ENCODE data around the gene MBTD1. TPM values are rescaled to one million over a fixed set of nuclear protein-coding genes. Genes with fewer than 3 reads are reported as not detected.

The MBTD1 gene
- total RNA-seq, 6 experiments from 2014 or later: 3.6 to 5.1 (median 4.5) TPM

GRCh38 chr17:51200846-51201245 lies 59.0 kb downstream of the MBTD1 start:
- no peak for DNase-seq
- H3K36me3 Mint-ChIP-seq (ENCODE audit: low read depth): peaks cover 15% of the 10 kb centered on the region
- H3K4me3 Mint-ChIP-seq: no peak overlapping the region
- no peak overlapping the region for H3K27ac Mint-ChIP-seq
- H3K9me3 Mint-ChIP-seq: no peaks in the 10 kb centered on the region
- no peak for TF ChIP-seq CTCF (IDR thresholded peaks at IDR 0.05)
- H3K4me1 Mint-ChIP-seq (ENCODE audit: low read depth): peaks cover 5% of the 10 kb centered on the region; the same call in 1 of the 2 replicates
- 0 out of 2 replicates have a peak, but pooled peaks cover 2% of the 10 kb centered on the region for H3K27me3 Mint-ChIP-seq (ENCODE audit: insufficient read depth)

DNA sequence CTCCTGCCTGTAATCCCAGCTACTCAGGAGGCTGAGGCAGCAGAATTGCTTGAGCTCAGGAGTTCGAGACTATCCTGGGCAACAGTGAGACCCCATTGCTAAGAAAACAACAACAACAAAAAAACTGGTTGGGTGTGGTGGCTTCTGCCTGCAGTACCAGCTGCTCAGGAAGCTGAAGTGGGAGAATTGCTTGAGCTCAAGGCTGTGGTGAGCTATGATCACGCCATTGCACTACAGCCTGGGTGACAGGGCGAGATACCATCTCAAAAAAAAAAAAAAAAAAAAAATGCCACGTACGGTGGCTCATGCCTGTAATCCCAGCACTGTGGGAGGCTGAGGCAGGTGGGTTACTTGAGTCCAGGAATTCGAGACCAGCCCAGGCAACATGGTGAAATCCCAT lies 59.6 kb downstream of the MBTD1 start:
- H3K27ac Mint-ChIP-seq: no peak overlapping the region
- H3K4me1 Mint-ChIP-seq (ENCODE audit: low read depth): peaks cover 5% of the 10 kb centered on the region; the same call in 1 of the 2 replicates
- no peak for DNase-seq
- H3K4me3 Mint-ChIP-seq: no peak overlapping the region
- TF ChIP-seq CTCF (IDR thresholded peaks at IDR 0.05): no peak
- H3K27me3 Mint-ChIP-seq (ENCODE audit: insufficient read depth): 0 out of 2 replicates have a peak, but pooled peaks cover 3% of the 10 kb centered on the region
- peaks cover 15% of the 10 kb centered on the region for H3K36me3 Mint-ChIP-seq (ENCODE audit: low read depth)
- H3K9me3 Mint-ChIP-seq: no peaks in the 10 kb centered on the region

- Mint-ChIP-seq H3K36me3 (ENCODE audit: low read depth) (peaks cover 16% of the 10 kb centered on the region), H3K27me3 (ENCODE audit: insufficient read depth) (0 out of 2 replicates have a peak, but pooled peaks cover 3% of the 10 kb centered on the region), H3K27ac (no peak overlapping the region), H3K9me3 (no peaks in the 10 kb centered on the region), H3K4me1 (ENCODE audit: low read depth) (peaks cover 5% of the 10 kb centered on the region; the same call in 1 of the 2 replicates), H3K4me3 (no peak overlapping the region)
- no peak for TF ChIP-seq CTCF (IDR thresholded peaks at IDR 0.05)
- DNase-seq: no peak
Observed at GRCh38 chr17:51197754-51198153, 62.1 kb downstream of the MBTD1 start.

GRCh38 chr17:51191895-51192294 lies 68.0 kb downstream of the MBTD1 start:
- Mint-ChIP-seq H3K4me1 (ENCODE audit: low read depth) (no peaks in the 10 kb centered on the region), H3K27me3 (ENCODE audit: insufficient read depth) (0 out of 2 replicates have a peak, but pooled peaks cover 3% of the 10 kb centered on the region), H3K9me3 (no peaks in the 10 kb centered on the region), H3K36me3 (ENCODE audit: low read depth) (peaks cover 9% of the 10 kb centered on the region; the same call in 1 of the 2 replicates), H3K27ac (no peak overlapping the region), H3K4me3 (no peak overlapping the region)
- TF ChIP-seq CTCF (IDR thresholded peaks at IDR 0.05): no peak
- no peak for DNase-seq

DNA sequence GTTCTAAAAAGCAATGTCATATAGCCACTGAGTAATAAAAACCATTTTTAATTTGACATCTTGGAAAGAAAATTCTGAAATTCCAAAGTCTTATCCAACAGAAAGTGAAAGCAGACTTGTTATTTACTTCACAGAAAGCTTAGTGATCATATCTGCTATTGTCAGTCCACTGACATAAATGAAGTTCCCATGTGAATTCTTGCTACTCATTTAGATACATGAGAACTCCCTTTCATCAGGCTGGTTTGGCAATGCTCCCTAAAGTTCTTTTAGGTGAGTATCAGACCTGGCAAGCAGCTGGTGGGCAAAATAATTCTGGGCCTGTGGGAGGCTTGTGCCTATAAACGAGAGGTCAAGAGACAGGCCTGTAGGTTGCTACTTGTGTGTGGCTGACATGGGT lies 70.2 kb downstream of the MBTD1 start:
- H3K9me3 Mint-ChIP-seq: no peaks in the 10 kb centered on the region
- H3K27ac Mint-ChIP-seq: no peak overlapping the region
- H3K27me3 Mint-ChIP-seq (ENCODE audit: insufficient read depth): no peaks in the 10 kb centered on the region
- no peak for TF ChIP-seq CTCF (IDR thresholded peaks at IDR 0.05)
- no peak overlapping the region for H3K4me3 Mint-ChIP-seq
- H3K36me3 Mint-ChIP-seq (ENCODE audit: low read depth): peaks cover 12% of the 10 kb centered on the region; the same call in 1 of the 2 replicates
- no peak for DNase-seq
- no peaks in the 10 kb centered on the region for H3K4me1 Mint-ChIP-seq (ENCODE audit: low read depth)

- DNase-seq: no peak
- no peak overlapping the region for H3K4me3 Mint-ChIP-seq
- H3K9me3 Mint-ChIP-seq: no peaks in the 10 kb centered on the region
- no peaks in the 10 kb centered on the region for H3K27me3 Mint-ChIP-seq (ENCODE audit: insufficient read depth)
- TF ChIP-seq CTCF (IDR thresholded peaks at IDR 0.05): no peak
- no peaks in the 10 kb centered on the region for H3K4me1 Mint-ChIP-seq (ENCODE audit: low read depth)
- peaks cover 16% of the 10 kb centered on the region; the same call in 1 of the 2 replicates for H3K36me3 Mint-ChIP-seq (ENCODE audit: low read depth)
- no peak overlapping the region for H3K27ac Mint-ChIP-seq
Observed at GRCh38 chr17:51189162-51189561, 70.7 kb downstream of the MBTD1 start.

Measured in HFFc6 (cell line).